Amygdala (tissue), 56 donors: Measurements from ENCODE around the gene CPB1.
"Not testable (repeated sequence)": the region's sequence is repeated elsewhere in the genome, so short reads cannot be mapped to it uniquely, and the experiment has no call there.

Source experiments
- DNase-seq, 56 donors: peaks; one replicate each; lab custom pipeline; 2025; lab: John Stamatoyannopoulos, UW

Gene CPB1

GRCh38 chr3:148827585-148827984, at the start of gene CPB1:
Gene CPB1, plus strand, starts transcription at chr3:148827811. Its CDS starts 13 bp downstream, at chr3:148827824.
- DNase-seq: no peak

- DNase-seq: no peak
Measured at GRCh38 chr3:148778926-148779325, 48.7 kb upstream of the CPB1 start.

DNA sequence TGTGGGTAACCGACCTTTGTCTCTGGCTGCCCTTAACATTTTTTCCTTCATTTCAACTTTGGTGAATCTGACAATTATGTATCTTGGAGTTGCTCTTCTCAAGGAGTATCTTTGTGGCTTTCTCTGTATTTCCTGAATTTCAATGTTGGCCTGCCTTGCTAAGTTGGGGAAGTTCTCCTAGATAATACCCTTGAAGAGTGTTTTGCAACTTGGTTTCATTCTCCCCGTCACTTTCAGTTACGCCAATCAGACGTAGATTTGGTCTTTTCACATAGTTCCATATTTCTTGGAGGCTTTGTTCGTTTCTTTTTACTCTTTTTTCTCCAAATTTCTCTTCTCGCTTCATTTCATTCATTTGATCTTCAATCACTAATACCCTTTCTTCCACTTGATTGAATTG, 42.6 kb upstream of the CPB1 start:
- not testable (repeated sequence) for DNase-seq

GRCh38 chr3:148786159-148786558, 41.5 kb upstream of the CPB1 start:
- DNase-seq: not testable (repeated sequence)

GRCh38 chr3:148789146-148789545, 38.5 kb upstream of the CPB1 start:
- DNase-seq: peak in 1 of 56 donors; percentile 7

DNA sequence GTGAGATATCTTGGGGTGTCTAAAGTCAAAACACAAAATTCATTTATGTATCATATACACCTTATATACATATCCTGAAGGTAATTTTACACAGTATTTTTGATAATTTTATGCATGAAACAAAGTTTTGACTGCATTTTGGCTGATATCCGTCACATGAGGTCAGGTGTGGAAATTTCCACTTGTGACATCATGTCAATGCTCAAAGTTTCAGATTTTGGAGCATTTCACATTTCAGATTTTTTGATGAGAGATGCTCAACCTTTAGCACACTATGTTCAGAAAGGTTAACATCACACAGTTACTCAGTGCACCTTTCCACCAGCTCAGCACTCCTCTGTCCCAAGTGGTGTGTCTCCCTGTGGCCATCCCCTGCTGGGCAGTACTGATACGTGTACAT, 37.7 kb upstream of the CPB1 start:
- DNase-seq: peak in 1 of 56 donors; percentile 1

DNA sequence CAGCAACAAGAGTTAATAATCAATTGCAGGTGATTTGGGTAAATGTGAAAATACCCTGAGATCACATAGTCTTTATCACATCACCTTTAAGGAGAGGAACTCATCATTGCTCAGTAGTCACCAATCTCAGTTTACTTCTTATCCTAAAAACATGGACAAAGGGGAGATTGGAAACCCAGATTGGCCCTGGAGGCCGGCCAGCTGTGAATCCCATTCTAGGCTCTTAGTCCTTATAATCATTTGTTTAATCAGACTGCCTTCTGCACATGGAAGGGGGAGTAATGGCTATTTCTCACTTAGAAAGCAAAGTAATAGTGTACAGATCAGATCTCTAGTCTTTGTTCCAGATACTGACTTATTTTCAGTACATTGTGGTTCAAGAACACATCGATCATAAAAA, 37.2 kb upstream of the CPB1 start:
- peak in 1 of 56 donors; percentile 10 for DNase-seq

GRCh38 chr3:148790851-148791735, 36.5 kb upstream of the CPB1 start:
- DNase-seq: peak in 48 of 56 donors; percentile 5 to 78 (median 32)

DNA sequence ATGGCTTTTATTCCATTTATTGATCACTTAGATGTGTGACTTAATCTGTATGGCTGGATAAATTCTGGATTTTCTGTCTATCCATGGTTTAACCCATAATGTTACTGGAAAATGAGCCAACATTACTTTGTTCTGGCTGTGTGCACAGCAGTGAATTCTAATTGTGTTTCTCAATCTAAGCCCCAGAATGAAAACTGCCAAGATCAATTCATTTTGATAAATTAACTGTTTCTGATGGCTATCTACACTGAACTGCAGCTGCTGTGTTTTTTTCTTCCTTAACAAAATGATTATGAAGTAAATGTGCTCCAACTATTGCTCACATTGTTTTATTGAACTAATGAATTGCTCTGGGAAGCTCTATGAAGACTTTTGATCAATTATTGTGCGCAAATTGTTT, 35.7 kb upstream of the CPB1 start:
- no peak for DNase-seq

DNA sequence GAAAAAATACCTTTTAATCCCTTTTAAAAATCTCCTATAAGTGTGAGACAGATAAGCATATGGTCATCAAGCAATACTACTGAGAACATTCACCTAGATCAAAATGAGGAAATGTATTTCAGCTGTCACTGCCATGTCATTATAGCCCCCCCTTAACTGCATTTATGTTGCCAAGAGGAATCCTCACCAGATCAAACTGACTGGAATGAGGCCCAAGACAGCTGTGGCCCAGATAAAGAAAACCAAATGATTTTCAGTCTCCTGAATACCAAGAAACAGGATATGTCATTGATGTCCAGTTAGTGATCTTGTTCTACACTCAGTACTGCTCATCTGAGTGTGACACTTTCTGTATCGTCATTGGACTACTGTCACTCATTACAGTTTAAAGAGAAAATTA, 35.1 kb upstream of the CPB1 start:
- no peak for DNase-seq

DNA sequence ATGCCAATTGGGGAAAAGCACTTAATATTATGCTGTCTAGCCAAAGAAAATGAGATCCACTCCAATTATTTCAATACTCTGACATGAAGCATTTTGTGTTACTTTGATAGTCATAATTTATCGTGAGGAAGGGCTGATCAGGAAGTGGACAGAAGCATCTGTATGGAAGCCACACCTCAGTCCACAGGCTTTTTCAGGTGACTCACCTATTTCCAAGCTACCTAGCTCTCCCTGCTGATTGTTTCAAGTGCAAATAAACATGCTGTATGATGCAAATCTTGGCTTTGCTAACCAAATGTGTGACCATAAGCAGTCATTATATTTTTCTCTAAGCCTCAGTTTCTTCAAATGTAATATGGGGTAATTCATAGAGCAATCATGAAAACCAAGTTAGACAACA, 30.8 kb upstream of the CPB1 start:
- DNase-seq: no peak

GRCh38 chr3:148797795-148798194, 29.8 kb upstream of the CPB1 start:
- no peak for DNase-seq

DNA sequence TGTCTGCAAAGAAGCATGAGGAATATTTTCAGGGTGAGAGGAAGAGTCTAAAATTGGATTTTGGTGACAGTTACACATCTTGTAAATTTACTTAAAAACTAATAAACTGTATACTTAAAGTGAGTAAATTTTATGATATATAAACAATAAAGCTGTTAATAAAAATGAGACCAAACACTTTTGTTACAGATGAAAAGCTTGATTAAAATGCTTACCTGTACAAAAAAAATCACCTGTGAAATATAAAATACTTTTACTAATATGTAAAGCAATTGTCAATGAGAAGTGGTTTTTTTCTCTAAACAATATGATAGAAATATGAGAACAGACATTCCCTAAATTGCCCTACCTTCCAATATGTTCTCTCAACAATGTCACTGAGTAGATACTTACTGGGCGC, 27.2 kb upstream of the CPB1 start:
- DNase-seq: no peak

DNA sequence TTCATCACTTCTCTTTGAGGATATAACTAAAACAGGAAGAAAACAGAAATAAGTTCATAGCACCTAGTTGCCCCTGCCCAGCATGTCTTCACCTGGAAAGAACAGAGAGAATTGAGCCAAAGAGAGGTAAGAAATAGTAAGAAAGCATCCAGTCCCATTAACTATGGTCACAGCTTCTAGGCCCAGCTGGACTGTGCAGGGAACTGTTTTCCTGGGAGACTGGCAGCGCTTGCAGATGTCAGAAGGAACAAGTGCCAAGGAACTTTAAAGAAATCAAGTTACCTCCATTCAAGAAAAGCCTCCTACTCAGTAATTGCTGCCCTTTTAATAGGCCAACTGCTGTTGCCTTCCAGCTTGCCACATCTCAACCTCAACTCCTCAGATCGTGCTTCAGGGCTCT, 17.8 kb upstream of the CPB1 start:
- DNase-seq: no peak

DNA sequence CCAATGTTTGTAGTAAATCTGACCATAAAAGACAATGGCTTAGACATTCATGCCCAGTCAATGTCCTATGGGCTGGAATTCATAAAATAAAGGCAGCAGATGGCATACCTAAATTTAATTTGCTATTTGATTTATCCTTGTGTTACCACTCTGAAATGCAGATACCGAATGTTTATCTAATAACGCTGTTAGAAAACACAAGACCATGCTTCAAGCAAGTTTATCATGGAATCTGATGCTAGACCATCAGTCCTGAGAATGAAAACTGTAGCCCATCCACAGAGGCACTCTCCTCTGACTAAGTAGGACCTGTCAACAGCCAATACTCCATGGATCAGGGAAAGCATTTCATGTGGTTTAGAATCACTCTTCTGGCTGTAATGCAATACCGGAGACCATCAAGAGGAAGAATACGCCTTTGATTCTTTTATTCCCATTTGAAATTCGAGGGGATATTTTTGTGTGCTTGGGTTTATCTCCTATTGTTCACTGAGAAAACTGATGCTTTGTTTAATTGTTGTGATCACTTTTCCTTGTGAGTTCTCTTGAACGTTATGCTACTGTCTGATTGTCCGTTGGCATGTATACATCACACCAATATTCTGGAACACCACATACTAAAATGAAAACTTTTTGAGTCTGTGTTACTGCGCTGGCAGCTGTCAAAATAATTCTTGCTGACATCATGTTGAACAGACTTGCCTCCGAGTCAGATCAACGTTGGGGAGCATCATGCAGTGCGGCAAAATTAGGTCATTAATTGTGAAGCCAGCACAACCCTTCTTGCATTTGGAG, 12.1 kb upstream of the CPB1 start:
- peak in 2 of 56 donors; percentile 0 to 1 for DNase-seq

- DNase-seq: no peak
Measured at GRCh38 chr3:148816427-148816826, 11.2 kb upstream of the CPB1 start.

- no peak for DNase-seq
Measured at GRCh38 chr3:148816981-148817525, 10.6 kb upstream of the CPB1 start.

DNA sequence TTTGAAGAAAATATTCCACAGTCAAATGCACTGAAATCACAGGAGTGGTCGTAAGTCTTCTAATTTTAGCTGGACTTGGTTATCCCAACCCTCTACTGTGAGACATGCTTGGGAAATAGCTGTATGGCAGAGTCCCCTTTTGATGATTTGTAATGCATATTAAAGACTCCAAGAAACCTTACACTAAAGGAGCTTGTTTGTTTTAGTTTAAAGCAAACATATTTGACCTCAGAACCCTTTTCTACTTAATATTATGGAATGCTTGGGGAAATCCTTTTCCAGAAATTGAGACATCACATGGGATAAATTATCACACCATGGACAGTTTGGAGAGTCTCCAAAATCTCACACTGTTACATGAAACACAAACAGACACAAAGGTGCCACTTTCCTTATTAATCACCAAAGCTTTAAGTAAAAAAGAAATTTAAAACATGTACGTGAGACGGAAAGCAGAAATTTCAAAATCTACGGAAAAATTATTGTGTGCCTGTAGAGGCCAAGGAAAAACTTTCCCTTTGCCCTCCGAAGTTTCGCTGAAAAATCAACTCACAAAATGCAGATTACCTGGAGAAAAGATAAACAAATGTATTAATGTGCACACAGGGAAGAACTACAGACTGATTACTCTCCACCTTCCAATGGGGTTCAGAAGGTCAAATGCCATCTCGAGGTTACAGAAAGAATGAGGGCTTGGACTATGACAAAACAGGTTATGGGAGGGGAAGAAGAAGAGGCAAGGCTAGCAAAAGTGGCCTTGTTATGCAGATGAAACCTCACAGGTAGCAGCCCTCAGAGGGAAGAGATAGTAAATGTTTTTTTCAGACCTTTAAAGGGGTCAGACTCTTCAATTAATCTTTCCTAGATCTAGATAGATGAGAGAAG, 7.0 kb upstream of the CPB1 start:
- no peak for DNase-seq

DNA sequence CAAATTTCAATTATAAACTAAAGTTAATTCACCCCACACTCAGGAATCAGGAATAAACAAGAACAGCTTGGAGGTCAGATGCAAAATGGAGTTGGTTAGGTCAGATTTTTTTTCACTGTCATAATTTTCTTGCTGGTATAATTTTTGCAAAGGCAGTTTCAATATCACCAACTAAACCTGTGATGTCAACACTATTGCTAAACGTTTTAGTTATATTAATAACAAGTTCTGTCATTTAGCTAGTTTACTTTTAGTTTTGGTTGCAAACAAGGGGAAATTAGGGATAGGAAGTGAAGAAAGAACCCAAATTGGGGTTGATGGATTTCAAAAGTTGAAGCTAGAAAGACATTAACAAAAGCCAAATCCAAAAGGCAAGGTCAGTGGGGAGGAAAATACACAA, 4.6 kb upstream of the CPB1 start:
- DNase-seq: no peak

DNA sequence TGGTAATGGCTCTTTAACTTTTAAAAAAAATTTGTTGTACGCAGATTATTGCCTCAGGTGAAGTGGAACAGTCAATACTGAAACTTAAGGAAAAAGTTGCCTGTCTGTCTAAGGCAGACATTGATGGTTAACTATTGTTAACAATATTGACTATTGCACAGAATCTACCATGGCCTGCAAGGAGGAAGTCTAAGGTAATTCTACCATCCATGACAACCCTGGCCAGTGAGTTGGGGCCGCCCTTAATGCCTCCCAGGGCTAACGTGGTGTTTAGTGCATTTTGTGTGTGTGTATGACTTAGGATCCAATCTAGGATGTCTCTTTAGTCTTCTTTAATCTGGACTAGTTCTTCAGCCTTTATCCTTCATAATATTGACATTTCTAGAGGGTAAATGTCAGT, 2.1 kb upstream of the CPB1 start:
- DNase-seq: no peak
